ENCODE data around the gene KIF25.

DNA sequence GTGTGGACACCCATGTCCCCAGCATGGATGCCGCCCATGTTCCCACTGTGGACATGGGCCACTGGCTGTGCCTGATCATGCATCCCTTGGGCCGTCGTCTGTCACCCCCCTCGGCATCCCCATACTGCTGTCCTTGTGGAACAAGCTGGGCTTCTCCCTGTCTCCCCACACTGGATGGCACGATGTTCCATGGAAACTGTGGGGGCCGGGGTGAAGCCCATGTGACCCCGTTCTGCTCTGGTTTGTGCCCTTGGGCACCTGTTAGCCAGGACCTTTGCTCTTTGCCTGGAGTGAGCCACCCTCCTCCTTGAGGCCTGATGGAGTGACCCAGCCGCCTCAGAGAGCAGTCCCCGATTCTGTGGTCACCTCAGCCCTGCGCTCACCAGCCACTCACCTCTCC lies 89.1 kb downstream of the KIF25 start:
- TF ChIP-seq, protein P1, sequence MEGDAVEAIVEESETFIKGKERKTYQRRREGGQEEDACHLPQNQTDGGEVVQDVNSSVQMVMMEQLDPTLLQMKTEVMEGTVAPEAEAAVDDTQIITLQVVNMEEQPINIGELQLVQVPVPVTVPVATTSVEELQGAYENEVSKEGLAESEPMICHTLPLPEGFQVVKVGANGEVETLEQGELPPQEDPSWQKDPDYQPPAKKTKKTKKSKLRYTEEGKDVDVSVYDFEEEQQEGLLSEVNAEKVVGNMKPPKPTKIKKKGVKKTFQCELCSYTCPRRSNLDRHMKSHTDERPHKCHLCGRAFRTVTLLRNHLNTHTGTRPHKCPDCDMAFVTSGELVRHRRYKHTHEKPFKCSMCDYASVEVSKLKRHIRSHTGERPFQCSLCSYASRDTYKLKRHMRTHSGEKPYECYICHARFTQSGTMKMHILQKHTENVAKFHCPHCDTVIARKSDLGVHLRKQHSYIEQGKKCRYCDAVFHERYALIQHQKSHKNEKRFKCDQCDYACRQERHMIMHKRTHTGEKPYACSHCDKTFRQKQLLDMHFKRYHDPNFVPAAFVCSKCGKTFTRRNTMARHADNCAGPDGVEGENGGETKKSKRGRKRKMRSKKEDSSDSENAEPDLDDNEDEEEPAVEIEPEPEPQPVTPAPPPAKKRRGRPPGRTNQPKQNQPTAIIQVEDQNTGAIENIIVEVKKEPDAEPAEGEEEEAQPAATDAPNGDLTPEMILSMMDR (IDR thresholded peaks at IDR 0.05) = no peak
- no peak for TF ChIP-seq POLR2A (IDR thresholded peaks at IDR 0.05; ENCODE audit: low read depth)
